NCI-H524 (cell line): ENCODE measurements around the gene RTN4RL1.
A peak's percentile ranks its signal among the peaks of the same experiment; 100 is the strongest.

ENCODE experiments used
- DNase-seq, 2 experiments: peaks; one replicate each; lab custom pipeline; 2025; lab: John Stamatoyannopoulos, UW

Gene RTN4RL1

DNA sequence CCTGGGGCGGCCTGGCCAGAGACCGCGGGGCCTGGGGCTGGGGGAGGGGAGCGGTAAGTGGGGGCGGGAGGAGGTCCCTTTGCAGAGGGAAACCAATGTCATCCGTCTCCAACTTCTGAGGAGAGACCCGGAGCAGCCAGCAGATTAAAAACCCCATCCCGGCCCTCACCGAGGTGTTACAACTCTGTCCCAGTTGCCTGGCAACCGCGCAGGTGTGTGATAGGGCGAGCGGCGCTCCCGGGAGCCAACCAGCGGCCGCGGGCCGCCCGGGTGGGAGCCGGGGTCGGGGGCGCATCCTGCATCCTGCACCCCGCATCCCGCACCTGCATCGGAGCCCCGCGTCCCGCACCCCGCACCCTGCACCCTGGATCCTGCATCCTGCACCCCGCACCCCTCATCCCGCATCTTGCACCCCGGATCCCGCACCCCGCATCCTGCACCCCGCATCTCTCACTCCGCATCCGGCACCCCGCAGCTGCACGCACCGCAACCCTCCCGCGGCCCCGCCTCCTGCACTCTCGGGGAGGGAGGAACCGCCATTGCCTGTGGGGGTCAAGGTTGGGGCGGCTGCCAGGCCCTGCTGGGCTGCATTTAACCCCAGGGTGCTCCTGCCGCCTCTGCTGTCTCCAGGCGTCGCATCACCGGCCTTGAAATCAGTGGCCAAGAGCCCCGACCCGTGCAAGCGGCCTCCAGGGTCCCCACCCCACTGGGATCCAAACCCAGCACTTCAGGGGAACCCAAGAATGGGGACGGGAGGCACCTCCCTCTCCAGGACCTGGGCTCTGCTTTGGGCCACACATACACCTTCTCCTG lies 47.3 kb downstream of the RTN4RL1 start:
- DNase-seq: peak; percentile 43 to 77

DNA sequence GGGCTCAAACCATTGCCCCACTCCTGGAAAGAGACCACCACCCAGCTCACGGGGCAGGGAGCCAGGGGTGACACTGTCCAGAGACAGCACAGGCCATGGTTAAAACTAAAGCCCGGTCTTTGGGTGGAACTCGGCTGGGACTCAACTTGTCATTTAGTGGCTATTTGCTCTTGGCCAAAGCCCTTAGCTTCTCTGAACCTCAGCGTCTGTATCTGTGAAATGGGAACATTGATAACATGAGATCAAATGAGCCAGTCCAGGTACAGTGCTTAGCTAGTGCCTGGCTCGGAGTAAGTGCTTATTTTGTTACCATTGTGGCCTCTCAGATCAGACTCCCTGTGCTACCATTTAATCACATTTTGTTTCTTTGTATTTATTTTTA lies 48.5 kb downstream of the RTN4RL1 start:
- no peak for DNase-seq

DNA sequence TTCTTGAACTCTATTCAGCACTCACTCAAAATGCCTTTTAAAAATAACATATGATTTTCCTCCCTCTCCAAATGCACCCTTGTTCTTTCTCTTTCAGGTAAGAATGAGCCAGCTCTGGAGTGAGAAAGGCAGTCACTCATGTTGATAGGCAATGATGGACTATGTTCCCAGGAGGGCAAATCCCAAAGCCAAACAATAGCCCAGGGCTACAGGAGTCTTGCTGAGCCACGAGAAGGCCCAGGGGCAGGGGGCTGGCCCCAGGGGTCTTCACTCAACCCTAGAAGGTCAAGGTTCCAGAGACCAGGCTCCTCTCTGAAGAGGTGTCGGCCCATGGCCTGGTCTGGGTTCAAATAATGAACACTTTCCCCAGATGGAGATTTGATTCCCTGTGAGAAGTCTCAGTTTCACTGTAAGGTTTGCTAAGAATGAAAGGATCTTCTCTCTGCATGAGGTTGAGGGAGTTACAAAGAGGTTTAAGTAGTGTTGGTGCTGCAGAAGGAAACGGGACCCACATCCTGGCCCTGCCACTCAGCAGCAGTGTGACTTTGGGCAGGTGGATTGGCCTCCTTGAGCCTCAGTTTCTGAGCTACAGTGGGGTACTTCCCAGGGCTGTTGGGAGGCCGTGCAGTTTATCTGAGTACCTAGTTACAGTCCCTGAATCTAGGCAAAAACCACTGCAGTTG lies 49.0 kb downstream of the RTN4RL1 start:
- no peak for DNase-seq

DNA sequence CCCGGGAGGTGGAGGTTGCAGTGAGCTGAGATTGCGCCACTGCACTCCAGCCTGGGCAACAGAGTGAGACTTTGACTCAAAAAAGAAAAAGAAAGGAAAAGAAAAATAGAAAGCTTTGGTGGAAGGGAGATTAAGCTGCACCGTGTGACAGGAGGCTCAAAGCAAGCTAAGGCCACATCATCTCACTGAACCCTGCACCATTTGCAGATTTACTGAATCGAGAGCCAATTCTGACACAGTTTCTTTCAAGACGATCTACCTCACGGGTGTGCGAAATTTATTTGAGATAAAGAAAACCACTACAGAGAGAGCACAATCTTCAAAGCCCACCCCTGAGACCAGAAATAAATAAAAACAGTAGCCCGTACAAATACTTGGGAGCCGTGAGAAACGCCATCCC lies 49.6 kb downstream of the RTN4RL1 start:
- no peak for DNase-seq

DNA sequence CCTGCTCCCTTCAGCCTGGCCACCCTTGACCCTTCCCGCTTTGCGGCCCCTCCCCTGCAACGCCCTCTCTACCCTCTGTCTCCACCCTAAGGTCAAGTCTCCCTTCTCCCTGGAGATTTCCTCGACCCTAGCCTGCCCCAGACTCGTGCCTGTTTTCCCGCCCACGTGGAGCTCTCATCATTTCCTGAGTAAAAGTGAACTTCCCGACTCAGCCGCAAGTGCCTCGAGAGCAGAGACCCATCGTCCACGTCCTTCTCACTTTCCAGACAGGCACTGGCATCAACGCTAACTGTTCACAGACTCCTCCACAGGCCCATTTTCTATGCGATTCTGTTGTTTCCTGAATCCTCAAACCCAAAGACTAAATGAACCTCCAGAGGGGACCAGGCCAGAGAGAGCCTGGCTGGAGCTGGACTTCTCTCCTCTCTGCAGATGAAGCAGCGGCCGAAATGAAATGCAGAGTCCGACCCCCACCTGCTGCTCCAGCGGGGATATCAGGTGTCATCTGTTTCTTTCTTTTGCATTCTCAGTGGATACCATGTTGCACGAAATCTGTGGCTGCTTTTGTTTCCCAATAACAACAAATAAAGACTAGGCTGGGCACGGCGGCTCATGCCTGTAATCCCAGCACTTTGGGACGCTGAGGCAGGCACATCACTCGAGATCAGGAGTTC lies 52.5 kb downstream of the RTN4RL1 start:
- DNase-seq: peak in 1 of 2 experiments; percentile 2

DNA sequence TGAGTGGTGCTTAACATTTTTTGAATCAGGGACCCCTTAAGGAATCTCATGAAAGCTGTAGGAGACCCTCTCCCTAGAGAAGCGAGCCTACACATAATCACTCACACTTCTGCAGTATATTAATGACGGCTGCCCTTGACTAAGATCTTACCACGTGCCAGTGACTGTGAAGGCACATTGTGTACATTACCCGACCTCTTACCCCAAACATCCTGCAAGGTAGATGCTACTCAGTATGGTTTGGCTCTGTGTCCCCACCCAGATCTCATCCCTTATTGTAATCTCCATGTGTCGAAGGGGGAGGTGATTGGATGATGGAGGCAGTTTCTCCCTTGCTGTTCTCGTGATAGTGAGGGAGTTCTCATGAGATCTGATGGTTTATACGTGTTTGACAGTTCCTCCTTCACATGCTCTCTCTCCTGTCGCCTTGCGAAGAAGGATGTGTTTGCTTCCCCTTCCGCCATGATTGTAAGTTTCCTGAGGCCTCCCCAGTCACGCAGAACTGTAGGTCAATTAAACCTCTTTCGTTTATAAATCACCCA lies 54.2 kb downstream of the RTN4RL1 start:
- no peak for DNase-seq

DNA sequence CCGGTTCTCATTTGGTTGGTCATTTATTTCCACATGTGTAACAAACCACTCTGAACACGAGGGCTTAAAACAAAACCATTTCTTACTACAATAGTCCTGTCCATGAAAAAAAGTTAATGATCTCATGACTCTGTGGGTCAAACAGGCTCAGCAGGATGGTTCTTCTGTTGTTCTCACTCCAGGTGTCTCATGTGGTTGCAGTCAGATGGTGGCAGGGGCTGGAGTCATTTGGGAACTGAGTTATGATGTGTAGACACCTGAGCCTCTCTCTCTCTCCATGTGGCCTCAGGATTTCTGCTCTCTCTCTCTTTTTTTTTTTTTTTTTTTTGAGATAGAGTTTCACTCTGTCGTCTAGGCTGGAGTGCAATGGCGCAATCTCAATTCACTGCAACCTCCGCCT lies 55.4 kb downstream of the RTN4RL1 start:
- no peak for DNase-seq

DNA sequence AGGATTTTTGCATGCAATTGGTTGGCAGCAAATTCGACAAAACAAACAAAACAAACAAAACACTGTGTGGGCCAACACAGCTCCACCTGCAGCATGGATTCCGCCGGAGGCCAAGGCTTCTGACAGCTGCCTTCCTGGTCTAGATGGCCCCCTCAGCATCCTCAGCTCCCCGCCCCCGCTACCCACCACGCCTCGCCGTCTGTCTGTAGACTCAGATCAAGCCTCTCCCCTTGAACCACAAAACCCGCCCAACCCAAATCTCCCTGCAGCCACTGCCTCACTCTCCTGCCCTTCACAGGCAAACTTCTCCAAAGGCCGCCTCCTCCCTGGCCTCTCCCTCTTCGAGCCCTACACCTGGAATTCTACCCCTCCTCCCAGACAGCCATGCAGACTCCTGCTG lies 57.9 kb downstream of the RTN4RL1 start:
- DNase-seq: peak in 1 of 2 experiments; percentile 60

DNA sequence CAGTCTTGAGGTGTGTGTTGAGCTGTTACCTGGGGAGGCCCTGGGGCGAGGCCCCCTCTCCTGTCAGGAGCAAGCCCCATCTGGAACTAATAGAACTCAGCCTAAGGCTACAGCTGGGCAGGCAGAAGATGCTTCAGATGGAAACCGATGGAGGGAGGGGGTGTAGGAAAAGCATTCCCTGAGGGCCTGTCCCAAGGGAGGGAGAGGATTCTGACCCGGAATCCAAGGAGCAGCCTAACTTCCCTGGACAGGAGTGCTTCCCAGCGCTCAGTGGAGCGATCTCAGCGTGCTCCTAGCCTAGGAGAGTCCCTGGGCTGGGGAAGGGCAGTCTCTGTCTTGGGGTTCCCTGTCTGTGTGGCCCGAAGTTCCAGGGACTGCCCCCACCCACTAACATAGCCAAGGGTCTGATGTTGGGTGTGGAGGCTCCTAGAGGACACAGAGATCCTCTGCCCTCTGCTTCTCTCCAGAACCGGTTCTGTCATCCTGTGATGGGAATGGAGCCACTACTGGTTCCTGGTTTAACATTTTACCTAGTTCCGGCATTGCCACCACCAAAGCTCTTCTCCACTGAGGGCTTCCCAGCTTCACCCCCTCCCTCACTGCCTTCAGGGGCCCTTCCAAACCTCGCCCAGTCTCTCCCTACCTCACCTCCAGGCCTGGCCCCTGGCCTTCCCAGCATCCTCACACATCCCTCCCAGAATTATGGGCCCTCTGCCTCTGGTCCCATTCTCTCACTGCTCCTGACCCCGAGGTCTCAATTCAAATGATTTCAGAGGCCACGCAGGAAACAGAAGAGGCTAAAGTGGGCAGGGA lies 58.7 kb downstream of the RTN4RL1 start:
- peak; percentile 68 to 81 for DNase-seq

DNA sequence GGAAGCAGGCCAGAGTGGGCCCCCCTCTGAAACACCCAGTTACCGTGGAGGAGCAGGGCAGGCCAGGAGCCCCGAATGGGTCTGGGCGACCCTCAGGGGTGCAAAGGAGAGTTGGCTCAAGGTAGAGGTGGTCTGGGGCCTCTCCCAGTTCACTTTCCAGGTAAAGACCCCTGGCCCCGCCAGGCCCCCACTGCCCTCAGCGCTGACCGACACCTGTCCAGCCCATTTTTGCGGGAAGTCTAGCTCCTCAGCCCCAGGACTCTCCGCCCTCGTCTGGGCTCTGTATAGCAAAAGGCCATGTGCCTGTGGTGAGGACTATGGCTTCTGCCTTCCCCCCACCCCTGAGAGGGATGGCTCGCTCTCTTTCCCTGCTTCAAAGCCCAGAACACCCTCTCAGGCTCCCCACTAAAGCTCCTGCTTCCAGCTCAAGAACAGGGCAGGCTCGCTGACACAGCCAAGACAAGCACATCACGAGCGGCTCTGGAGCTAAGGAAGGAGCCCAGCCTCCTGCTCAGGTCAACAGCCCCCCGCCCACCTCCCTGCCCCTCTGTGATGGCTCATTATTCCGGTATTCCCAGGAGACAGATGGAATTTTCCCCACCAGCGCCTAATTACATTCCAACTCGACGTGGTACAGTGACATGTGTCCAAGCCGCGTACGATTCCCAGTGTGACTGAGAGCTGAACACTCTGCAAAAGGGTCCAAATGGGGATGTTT lies 59.4 kb downstream of the RTN4RL1 start:
- peak; percentile 68 to 81 for DNase-seq

DNA sequence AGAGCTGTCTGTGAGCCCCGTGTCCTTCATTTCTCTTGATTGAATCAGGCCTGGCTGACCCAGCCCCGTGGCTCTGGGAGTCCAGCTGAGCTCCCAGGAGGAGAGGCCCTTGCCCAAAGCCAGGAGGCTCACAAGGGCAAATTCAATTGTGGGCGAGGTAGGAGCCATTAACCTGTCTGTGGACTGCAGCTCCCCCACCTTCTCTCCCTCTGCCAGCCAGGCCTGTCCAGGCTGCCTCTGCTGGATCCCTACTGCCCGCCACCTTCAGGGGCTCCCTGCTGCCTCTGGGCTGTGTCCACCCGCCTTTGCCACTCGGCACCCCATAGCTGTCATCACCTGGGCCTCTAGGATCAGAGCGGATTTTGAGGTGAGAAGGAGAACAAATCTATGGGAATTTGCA lies 61.9 kb downstream of the RTN4RL1 start:
- DNase-seq: no peak

DNA sequence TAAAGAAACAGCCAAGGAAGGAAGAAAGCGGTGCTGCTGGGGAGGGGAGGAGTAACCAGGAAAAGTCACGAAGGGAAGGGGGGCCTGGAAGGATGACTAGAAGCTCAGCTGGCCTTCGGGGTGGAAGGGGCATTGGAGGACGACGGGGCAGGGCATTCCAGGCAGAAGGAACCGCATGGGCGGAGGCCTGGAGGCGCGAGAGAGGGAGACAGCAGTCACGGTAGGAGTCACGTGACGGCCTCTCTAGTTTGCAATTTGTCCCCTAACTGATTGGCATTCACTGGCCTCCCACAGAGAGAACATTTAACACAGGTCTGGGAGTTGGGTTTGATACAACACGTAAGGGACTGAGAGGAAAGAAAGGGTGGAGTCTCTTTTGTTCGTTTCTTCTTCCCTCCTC lies 63.9 kb downstream of the RTN4RL1 start:
- DNase-seq: no peak

DNA sequence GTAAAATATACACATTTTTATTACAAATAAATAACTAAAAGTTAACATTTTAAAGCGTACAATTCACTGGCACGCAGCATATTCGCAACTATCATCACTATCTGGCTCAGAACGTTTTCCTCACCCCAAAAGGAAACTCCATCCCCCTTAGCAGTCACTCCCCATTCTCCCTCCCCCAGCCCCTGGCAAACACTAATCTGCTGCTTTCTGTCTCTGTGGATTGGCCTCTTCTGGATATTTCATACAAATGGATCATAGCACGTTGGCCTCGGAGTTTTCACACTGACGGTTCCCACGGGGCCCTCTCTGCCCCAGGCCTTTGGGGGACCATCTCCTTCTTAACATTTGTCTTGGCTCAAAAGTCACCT lies 64.6 kb downstream of the RTN4RL1 start:
- no peak for DNase-seq

DNA sequence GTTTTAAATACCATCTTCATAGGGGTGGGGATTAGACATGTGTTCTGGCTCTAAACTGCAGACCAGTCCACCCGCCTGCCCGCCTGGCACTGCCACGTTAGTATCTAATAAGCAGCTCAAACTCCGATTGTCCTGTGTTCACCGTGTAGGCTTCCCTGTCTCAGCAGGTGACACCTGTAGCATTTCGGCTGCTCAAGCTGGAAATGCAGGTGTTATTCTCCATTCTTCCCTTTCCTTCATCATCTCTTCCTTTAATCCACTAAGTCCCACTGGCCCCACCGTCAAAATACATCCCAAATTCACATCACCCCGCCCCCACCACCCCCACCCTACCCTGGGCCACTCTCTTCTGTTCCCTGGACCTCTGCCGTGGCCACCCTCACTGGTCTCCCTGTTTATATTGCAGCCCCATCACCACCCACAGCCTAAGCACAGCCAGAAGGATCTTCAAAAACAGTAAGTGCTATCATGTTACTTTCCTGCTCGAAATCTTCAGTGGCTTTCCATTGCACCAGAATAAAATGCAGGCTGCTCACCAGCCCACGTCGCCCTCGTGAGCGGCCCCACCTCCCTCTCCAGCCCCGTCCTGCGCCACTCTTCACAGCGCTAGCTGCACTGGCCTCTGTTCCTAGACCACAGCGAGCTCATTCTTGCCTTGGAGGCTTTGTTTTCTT lies 65.1 kb downstream of the RTN4RL1 start:
- peak; percentile 56 to 78 for DNase-seq

DNA sequence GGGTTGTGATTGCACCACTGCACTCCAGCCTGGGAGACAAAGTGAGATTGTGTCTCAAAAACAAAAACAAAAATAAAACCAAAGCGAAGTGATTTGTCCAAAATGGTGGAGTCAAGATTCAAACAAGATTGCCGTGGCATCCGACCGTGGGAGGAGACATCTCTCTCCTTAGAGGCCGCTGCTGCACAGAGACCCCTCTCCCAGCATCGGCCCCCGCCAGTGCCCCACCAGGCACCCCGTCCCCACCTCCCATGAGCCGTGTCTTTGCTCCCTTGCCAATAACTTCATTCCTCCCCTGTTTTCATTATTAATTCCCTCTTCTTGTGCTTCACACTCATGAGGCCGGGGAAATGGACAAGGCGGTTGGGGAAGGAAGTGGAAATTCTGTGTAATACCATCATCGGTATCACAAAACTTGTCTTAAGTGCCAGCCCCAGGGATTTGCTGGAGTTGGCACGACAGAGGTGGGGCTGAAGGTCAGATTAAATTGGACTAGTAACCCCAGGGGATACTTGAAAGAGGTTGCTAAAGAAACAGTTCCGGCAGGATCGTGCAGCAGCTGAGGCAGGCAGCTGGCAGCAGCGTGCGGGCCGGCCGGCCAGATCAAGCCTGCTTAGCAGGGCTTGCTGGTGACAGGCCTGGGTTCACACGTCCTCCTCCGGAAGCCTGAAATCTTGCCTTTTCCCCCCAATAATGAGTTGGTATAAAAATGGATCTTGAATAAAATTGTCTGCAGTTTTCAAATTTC lies 66.8 kb downstream of the RTN4RL1 start:
- DNase-seq: peak; percentile 30 to 72

DNA sequence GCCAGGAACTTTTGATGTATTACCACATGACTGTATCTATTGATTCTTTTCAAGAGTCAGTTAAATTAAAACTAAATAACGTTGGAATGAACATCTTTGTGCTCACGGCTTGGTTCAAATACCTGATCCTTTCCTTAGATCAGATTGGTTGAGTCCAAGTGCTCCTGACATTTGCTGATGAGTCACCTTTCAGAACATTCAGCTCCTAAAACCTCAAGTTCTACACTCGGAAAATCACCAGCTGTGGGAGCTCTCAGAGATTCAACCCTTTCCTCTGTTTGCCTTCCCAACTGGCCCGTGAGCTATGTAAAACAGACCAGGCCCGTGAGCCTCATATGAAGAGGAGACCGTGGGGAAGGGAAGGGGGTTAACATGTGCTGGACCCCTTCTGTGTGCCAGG lies 68.1 kb downstream of the RTN4RL1 start:
- DNase-seq: no peak

DNA sequence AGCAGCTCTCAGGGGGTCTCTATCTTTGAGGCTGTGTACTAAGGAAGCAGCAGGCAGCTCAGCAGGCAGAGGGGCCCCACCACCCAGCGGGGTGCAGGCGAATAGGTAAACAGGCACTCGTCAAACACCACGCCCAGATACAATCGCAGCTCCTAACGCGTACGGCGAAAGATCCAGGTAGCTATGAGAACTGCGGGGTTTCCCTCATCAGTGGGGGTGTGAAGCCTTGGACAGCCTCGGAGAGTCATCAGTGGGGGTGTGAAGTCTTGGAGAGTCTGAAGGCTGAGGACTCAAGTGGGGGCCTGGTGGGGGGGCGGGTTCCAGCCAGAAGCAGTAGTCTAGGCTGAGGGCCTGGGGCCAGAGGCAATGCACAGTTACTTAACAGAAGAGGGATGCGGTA lies 69.0 kb downstream of the RTN4RL1 start:
- DNase-seq: no peak

DNA sequence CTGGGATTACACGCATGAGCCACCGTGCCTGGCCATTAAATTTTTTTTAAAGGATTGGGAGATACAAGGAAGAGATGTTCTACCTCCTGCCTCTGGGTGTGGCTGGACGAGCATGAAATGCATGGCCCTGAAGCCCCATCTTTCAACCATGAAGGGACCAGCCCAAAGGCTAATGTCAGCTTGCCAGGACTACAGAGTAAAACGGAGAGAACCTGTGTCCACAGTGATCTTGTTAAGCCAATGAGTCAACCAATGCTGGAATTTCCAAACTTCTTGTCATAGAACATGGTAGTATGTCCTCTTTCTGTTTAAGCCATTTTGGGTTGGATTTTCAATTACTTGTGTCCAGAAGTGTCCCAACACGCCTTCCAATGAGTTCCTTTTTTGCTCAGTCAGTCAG lies 71.3 kb downstream of the RTN4RL1 start:
- DNase-seq: no peak

DNA sequence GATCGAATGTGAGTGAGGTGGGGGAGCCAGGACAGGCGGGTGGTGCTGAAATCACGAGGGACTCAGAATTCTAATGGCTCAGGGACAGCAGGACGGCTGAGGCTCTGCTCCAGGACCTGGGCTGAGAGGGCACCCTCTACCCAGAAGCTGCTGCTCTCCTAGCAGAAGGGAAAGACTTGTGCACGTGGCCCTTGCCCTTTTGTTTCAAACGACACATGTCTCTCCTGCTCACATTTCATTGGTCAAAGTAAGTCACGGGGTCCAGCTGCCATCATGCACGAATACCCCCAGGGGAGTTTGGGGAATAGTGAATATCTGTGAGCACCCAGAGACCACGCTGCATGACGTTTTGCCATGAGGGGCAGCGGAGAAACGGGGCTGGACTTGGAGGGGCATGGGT lies 73.2 kb downstream of the RTN4RL1 start:
- peak in 1 of 2 experiments; percentile 4 for DNase-seq

DNA sequence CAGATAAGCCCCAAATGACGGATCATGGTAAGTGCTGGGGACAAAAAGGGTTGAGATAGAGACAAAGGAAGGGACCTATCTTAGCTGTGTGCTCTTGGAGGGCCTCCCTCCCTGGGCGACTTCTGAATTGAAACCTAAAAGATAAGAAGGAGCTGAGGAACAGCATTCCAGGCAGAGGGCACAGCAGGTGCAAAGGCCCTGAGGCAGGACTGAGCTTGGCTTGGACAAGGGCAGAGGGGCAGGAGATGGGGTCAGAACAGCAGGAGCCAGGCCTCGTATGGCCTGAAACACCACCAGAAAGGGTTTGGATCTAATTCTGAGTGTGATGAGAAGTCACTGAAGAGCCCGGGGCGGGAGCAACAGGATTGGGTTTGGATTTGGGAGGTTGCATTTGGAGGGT lies 75.4 kb downstream of the RTN4RL1 start:
- no peak for DNase-seq
